NOMO-1 treated with DMSO at 0.1 percent for 48 hours (cell line): ENCODE data around the gene ANO9.

ENCODE experiments used
- DNase-seq: peaks from one replicate; lab custom pipeline; 2025; ENCODE audit not compliant: unreplicated experiment; lab: John Stamatoyannopoulos, UW

The ANO9 gene

GRCh38 chr11:387193-387793 lies 54.5 kb downstream of the ANO9 start:
- DNase-seq: no peak

GRCh38 chr11:386483-386882 lies 55.3 kb downstream of the ANO9 start:
- no peak for DNase-seq

- no peak for DNase-seq
Observed at GRCh38 chr11:385594-386351, 56.0 kb downstream of the ANO9 start.

- no peak for DNase-seq
Observed at GRCh38 chr11:384511-384910, 57.3 kb downstream of the ANO9 start.

GRCh38 chr11:383431-383830 lies 58.4 kb downstream of the ANO9 start:
- DNase-seq: no peak

- DNase-seq: no peak
Observed at GRCh38 chr11:382081-382629, 59.7 kb downstream of the ANO9 start.

- DNase-seq: no peak
Observed at GRCh38 chr11:381501-382072, 60.2 kb downstream of the ANO9 start.

- no peak for DNase-seq
Observed at GRCh38 chr11:380996-381395, 60.8 kb downstream of the ANO9 start.

- DNase-seq: no peak
Observed at GRCh38 chr11:380491-380890, 61.3 kb downstream of the ANO9 start.

GRCh38 chr11:380095-380480 lies 61.7 kb downstream of the ANO9 start:
- DNase-seq: no peak

GRCh38 chr11:379205-380094 lies 62.4 kb downstream of the ANO9 start:
- DNase-seq: no peak

- no peak for DNase-seq
Observed at GRCh38 chr11:377883-378500, 63.8 kb downstream of the ANO9 start.

- no peak for DNase-seq
Observed at GRCh38 chr11:377174-377865, 64.5 kb downstream of the ANO9 start.

- no peak for DNase-seq
Observed at GRCh38 chr11:376531-377173, 65.2 kb downstream of the ANO9 start.

GRCh38 chr11:375065-376025 lies 66.5 kb downstream of the ANO9 start:
- no peak for DNase-seq

- no peak for DNase-seq
Observed at GRCh38 chr11:373716-374551, 67.9 kb downstream of the ANO9 start.

- no peak for DNase-seq
Observed at GRCh38 chr11:372809-373715, 68.7 kb downstream of the ANO9 start.
